ENCODE measurements around the gene ENKUR.
"Not testable (repeated sequence)": the region's sequence is repeated elsewhere in the genome, so short reads cannot be mapped to it uniquely, and the experiment has no call there.

Gene ENKUR

DNA sequence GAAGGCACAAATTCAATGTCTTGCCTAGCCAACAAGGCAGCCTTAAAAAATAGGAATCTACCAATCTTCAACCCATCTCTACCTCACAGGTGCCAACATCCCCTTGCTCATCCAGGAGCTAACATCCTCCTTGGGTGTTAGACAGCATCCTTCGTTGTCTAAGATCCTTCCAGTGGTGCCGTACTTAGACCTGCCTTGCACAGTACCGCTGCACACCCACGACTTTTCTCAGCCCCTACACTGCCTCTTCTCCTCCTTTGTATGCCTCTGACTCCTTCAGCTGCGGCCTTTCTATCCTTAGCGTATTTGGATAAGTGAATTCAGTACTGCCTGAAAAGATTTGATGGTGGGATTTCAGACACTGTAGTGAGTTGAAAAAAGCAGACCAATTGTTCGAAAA is 47.6 kb downstream of the ENKUR start:
- no peak for TF ChIP-seq POLR2A (IDR thresholded peaks at IDR 0.05; ENCODE audit: low read depth, low read length)
- no peak for TF ChIP-seq POLR2AphosphoS5 (IDR thresholded peaks at IDR 0.05; ENCODE audit: low read depth, low read length)
- FAIRE-seq (no peak), DNase-seq (ENCODE audit: insufficient read length) (no peak)

DNA sequence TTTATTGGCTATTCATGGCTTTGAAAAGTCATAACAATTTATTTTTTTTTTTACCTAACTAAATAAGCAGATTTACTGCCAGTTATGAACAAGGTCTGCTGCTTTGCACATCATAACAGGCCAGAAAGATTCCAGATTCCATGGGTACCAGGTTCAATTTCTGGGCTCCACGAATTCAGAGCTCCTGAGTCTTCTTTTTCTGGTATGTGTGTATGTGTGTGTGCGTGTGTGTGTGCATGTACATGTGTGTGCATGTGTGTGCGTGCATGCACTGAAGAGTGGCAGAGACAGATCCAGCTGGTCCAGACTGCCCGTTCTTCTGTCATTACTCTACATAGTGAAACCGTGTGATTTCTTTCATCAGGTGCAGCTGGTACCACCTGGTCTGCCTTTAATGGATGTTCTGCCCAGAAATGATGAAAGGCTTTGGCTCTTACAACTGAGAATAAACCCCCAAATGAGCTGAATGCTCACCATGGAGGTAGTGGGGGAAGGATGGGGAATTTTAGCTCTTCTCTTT is 48.9 kb downstream of the ENKUR start:
- no peak for TF ChIP-seq POLR2AphosphoS5 (IDR thresholded peaks at IDR 0.05; ENCODE audit: low read depth, low read length)
- TF ChIP-seq POLR2A (IDR thresholded peaks at IDR 0.05; ENCODE audit: low read depth, low read length), result no peak
- TF ChIP-seq TAF1 (IDR thresholded peaks at IDR 0.05; ENCODE audit: borderline replicate concordance, low read depth, low read length), result no peak
- FAIRE-seq, result no peak
- DNase-seq (ENCODE audit: insufficient read length), result no peak

DNA sequence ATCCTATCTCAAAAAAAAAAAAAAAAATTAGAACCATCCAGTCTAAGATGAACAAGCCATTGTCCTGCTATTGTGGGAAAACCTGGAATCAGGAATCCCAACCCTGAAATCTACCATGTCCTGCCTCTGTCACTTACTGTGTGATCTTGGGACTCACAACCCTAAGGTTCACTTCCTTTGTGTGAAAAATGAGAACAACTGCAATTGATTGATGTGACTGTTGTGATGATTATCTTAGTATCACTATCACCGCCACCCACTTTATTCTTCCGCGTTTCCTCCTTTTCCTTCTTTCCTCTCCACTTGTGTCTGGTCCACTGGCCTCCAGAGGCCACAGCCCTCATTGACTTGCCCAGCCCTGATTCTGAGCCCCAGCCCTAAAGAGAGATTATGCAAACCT is 50.9 kb downstream of the ENKUR start:
- TF ChIP-seq TAF1 (IDR thresholded peaks at IDR 0.05; ENCODE audit: borderline replicate concordance, low read depth, low read length), result no peak
- TF ChIP-seq POLR2A (IDR thresholded peaks at IDR 0.05; ENCODE audit: low read depth, low read length), result no peak
- no peak for TF ChIP-seq POLR2AphosphoS5 (IDR thresholded peaks at IDR 0.05; ENCODE audit: low read depth, low read length)
- no peak for FAIRE-seq
- no peak for DNase-seq (ENCODE audit: insufficient read length)

DNA sequence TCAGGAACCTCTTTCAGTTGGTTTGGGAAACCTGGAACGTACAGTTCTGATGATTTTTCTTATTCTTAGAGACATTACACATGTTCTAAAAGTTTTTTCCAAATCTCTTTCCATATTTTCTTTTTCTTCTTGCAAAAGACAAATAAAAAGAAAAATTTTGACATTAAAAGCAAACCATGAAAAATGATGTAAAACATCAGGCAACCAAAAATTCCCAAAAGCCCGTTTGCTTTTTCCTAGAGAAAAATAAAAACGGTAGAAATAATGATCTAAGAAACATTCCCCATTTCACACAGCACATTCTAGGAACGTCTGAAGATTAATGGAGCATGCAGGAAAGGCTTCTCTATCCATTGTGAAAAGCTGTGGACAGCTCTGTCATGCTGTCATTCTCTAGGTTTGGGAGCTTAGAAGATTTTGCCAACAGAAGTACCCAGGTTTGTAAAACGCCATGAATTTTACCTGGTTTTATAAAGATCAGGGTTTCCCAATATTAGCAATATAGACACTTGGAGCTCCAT is 52.4 kb downstream of the ENKUR start:
- FAIRE-seq, result no peak
- DNase-seq (ENCODE audit: insufficient read length), result no peak
- no peak for TF ChIP-seq POLR2A (IDR thresholded peaks at IDR 0.05; ENCODE audit: low read depth, low read length)
- no peak for TF ChIP-seq POLR2AphosphoS5 (IDR thresholded peaks at IDR 0.05; ENCODE audit: low read depth, low read length)
- no peak for TF ChIP-seq TAF1 (IDR thresholded peaks at IDR 0.05; ENCODE audit: borderline replicate concordance, low read depth, low read length)

DNA sequence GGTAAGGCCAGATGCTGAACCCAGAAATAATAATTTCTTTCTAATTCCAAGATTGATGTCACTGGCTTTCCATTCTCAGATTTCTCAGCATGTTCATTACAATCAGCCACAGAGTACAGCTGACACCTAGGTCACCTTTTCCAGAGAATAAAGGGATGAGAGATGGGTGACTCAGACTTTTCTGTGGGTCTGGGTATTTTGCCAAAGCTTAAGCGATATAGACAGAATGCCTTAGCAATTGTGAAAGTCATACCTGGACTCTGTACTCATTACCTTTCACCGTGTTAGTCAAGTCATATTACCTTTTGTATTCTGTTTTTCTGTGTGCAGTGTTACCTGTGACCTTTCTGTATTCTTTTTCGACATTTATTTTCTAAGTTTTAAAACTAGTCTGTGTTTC is 53.0 kb downstream of the ENKUR start:
- DNase-seq (ENCODE audit: insufficient read length), result no peak
- FAIRE-seq, result no peak
- TF ChIP-seq POLR2A (IDR thresholded peaks at IDR 0.05; ENCODE audit: low read depth, low read length) (no peak), TAF1 (IDR thresholded peaks at IDR 0.05; ENCODE audit: borderline replicate concordance, low read depth, low read length) (no peak), POLR2AphosphoS5 (IDR thresholded peaks at IDR 0.05; ENCODE audit: low read depth, low read length) (no peak)

DNA sequence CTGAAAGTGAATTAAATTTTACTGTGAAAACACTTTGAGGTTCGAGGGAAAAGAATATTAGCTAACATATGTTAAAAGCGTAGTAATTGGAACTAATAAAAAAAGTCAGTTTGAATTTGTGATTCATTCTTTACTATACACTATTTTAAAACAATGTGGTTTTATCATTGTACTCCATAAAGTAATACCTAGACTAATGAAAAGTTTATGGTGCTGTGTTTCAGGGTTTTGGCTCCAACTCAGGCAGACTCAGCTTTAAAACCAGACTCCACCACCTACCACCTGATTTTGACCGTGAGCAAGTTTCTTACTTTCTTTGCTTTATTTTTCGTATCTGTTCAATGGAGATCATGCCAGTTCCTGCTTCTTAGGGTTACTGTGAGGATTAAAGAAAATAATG is 54.4 kb downstream of the ENKUR start:
- FAIRE-seq, result no peak
- no peak for DNase-seq (ENCODE audit: insufficient read length)
- no peak for TF ChIP-seq TAF1 (IDR thresholded peaks at IDR 0.05; ENCODE audit: borderline replicate concordance, low read depth, low read length)
- TF ChIP-seq POLR2AphosphoS5 (IDR thresholded peaks at IDR 0.05; ENCODE audit: low read depth, low read length), result no peak
- TF ChIP-seq POLR2A (IDR thresholded peaks at IDR 0.05; ENCODE audit: low read depth, low read length), result no peak

DNA sequence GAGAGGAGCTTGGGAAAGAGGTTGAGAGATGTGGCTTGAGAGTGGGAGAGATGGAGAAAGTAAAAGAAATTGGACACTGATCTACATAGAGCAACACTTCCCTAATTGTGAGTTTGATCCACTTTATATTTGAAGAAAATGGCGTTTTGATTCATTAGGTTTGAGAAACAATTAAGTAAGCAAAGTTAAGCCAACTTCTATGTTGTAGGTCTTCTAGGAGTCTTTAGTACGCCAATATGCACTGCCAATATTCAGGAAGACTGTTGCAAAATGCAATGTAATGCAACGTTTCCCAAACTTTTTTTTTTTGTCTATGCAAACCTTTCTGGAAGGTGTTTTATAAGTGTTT is 56.6 kb downstream of the ENKUR start:
- TF ChIP-seq POLR2AphosphoS5 (IDR thresholded peaks at IDR 0.05; ENCODE audit: low read depth, low read length), result no peak
- no peak for TF ChIP-seq TAF1 (IDR thresholded peaks at IDR 0.05; ENCODE audit: borderline replicate concordance, low read depth, low read length)
- no peak for TF ChIP-seq POLR2A (IDR thresholded peaks at IDR 0.05; ENCODE audit: low read depth, low read length)
- FAIRE-seq (no peak), DNase-seq (ENCODE audit: insufficient read length) (no peak)

DNA sequence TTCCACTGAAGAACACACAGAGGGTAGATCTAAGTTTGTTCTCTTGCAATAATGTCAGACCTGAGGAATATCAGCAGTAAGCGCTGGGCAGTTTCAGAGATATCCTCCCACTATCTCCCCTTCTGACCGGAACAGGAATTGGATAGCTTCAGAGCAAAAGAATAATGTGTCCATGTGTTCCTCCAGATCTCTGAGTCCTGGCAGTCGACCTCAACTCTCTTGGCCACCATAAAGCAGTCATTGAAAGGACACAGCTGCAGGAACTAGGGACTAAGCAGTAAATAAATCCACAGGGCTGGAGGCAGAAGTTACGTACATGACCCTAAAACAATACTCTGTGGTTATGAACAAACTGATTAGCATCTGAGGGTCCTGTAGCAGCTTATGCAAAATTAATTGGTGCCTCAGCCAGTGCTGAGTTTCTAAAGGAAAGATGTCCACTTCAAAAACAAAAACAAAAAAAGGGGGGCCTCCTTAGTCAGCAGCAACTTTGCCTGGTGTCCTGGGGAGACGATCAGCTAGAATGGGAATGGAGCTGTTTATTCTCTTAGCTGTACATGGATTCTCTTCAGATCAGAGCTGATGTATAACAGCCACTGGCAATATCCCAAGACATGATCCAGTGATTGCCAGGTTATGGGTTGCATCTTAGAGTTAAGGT is 57.1 kb downstream of the ENKUR start:
- no peak for TF ChIP-seq POLR2AphosphoS5 (IDR thresholded peaks at IDR 0.05; ENCODE audit: low read depth, low read length)
- TF ChIP-seq TAF1 (IDR thresholded peaks at IDR 0.05; ENCODE audit: borderline replicate concordance, low read depth, low read length), result no peak
- no peak for TF ChIP-seq POLR2A (IDR thresholded peaks at IDR 0.05; ENCODE audit: low read depth, low read length)
- FAIRE-seq (no peak), DNase-seq (ENCODE audit: insufficient read length) (no peak)

DNA sequence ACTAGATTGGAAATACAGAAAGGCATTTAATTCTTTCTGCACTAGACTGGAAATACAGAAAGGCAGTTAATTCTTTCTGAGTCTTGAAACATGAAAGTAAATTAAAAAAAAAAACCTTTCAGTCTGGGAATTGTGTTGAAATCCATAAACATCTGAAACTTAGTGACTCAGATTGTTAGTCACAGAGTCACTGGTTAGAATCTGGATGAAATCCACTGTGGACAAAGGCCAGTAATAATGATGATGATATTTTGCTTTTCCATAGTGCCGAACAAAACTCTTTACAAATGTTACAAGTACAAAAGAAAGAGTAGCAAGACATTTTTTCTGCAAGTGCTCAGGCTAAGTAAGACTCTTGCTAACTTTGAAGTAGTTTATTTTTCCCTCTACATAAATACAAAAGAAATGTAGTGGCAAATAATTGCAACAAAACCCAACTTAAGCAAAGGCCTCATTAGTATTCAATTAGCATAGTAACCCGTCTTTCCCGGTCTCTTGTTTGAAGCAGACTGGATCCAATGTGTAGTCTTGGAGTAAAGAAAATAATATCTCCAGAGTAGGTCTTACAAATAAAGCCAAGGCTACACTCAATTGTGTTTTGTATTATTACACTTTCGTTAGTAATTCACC is 57.8 kb downstream of the ENKUR start:
- DNase-seq (ENCODE audit: insufficient read length) (no peak), FAIRE-seq (no peak)
- no peak for TF ChIP-seq POLR2AphosphoS5 (IDR thresholded peaks at IDR 0.05; ENCODE audit: low read depth, low read length)
- no peak for TF ChIP-seq POLR2A (IDR thresholded peaks at IDR 0.05; ENCODE audit: low read depth, low read length)
- no peak for TF ChIP-seq TAF1 (IDR thresholded peaks at IDR 0.05; ENCODE audit: borderline replicate concordance, low read depth, low read length)

DNA sequence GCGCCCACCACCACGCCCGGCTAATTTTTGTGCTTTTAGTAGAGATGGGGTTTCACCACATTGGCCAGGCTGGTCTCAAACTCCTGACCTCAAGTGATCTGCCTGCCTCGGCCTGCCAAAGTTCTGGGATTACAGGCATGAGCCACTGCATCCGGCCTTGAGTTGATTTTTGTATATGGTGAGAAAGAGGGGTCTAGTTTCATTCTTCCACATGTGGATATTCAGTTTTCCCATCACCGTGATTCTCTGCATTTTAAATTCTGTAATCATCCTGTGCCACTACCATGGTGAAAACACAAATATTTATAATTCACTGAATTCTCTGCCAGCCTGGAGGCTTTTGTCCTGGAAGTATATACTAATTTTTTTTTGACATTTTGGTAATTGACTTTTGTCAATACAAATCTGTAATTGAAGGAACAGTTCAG is 58.3 kb downstream of the ENKUR start:
- not testable (repeated sequence) for DNase-seq (ENCODE audit: insufficient read length); FAIRE-seq

DNA sequence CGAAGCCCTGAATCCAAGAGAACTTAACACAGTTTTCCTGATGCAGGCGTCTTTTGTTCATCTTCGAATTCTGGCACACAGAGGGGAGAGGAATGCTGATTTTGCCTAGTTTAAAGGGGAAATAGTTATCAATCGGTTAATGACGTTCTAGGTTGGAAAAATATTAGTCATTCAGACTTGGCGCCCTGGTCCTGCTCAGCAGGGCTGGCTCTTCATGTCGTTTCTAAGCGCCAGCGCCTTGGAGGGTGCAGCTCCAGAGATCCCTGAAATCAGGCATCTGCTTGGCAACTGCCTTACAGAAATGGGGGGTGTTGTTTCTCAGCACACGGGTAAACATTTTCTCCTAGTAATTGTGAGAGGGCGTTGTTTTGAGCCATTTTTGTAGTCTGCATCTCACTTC is 62.3 kb downstream of the ENKUR start:
- no peak for FAIRE-seq
- no peak for TF ChIP-seq POLR2A (IDR thresholded peaks at IDR 0.05; ENCODE audit: low read depth, low read length)
- no peak for DNase-seq (ENCODE audit: insufficient read length)

All from GM12892 (cell line).